ENCODE data around the gene CCDC66. TPM values are rescaled to one million over a fixed set of nuclear protein-coding genes. Genes with fewer than 3 reads are reported as not detected.

Gene CCDC66
- total RNA-seq, 4 donors from 2014 or later: 7.9 to 14.5 (median 9.3) TPM

DNA sequence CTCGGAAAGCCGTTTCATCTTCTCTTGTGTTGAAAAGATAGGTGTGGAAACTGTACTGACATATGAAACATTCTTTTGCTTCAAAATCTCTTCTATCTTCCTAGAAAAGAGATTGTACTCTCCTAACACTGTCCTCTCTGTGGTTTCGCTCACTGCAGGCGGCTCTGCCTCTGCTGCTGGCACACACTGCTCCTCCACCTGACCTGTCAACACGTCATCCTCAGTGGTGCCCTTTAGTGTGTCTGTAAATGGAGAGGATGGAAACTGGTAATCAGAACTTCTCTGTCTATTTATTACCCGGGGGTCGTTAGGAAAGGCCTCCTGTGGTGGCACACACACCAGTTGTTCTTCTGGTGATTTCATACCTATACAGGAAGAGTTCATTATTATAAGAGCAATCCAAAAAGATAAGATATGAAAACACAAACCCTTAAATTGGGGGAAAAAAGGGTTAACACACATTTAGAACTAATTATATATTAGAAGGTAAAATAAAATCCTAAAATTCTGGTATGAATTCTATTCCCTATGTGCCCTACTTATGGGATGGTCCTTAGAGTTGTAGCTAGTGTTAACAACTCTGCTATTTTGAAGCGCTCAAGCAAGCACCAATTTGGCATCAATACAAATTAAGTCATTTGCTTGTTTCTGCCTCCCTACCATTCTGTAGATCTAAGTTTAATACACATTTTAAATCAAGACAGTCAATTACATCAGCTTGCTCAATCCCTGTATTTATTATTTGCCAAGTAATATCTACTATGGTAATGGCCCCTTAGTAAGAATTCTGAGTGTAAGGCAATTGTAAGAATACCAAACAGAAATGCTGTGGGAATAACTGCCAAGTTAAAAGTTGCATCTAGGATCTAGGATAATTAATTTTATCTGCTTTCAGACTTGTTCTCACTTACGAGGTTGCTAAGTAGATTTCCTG lies 76.9 kb downstream of the CCDC66 start:
- in situ Hi-C loops (cut with MboI; ENCODE audit: low sequenced_read_pairs in 4 of 4): no loop called here
- TF ChIP-seq, protein P1, sequence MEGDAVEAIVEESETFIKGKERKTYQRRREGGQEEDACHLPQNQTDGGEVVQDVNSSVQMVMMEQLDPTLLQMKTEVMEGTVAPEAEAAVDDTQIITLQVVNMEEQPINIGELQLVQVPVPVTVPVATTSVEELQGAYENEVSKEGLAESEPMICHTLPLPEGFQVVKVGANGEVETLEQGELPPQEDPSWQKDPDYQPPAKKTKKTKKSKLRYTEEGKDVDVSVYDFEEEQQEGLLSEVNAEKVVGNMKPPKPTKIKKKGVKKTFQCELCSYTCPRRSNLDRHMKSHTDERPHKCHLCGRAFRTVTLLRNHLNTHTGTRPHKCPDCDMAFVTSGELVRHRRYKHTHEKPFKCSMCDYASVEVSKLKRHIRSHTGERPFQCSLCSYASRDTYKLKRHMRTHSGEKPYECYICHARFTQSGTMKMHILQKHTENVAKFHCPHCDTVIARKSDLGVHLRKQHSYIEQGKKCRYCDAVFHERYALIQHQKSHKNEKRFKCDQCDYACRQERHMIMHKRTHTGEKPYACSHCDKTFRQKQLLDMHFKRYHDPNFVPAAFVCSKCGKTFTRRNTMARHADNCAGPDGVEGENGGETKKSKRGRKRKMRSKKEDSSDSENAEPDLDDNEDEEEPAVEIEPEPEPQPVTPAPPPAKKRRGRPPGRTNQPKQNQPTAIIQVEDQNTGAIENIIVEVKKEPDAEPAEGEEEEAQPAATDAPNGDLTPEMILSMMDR (IDR thresholded peaks at IDR 0.05 in 4 of 5, conservative IDR thresholded peaks at IDR 0.05 in 1 of 5): no peak
- no peak for TF ChIP-seq POLR2A (IDR thresholded peaks at IDR 0.05)
- H3K27me3 ChIP-seq: no peaks in the 10 kb centered on the region
- peaks cover 0 to 22% of the 10 kb centered on the region in 2 donors for H3K36me3 ChIP-seq
- no peaks in the 10 kb centered on the region for H3K4me1 ChIP-seq
- H3K9me3 ChIP-seq: no peaks in the 10 kb centered on the region
- DNase-seq (no peak), ATAC-seq (no peak)
- no peak overlapping the region for H3K27ac ChIP-seq
- H3K4me3 ChIP-seq: no peak overlapping the region
- intact Hi-C loops (cut with DNase I; ENCODE audit: low total_unique reads): no loop called here

DNA sequence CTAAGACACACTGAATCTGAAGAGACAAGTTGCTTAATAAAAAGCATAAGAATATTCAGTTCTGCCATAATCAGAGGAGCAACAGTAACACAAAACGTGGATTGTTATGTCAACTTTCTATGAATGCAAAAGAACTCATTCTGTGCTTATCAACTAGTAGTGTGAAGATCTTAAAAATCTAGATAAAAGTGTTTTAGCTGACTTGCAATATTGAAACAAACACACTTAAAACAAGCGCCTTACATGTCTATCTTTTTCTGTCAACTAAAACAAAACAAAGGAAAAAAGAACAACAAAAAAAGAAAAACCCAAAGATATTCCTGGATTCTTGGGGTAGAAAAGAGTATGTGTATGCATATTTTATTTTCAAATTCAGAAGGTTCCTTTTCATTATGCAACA lies 88.4 kb downstream of the CCDC66 start:
- TF ChIP-seq, protein P1 (IDR thresholded peaks at IDR 0.05 in 4 of 5, conservative IDR thresholded peaks at IDR 0.05 in 1 of 5): no peak
- no peak for ATAC-seq
- Histone ChIP-seq H3K27me3 (no peaks in the 10 kb centered on the region), H3K27ac (no peak overlapping the region), H3K4me3 (no peak overlapping the region), H3K36me3 (peaks cover 3 to 43% of the 10 kb centered on the region in 2 donors), H3K4me1 (no peaks in the 10 kb centered on the region), H3K9me3 (no peaks in the 10 kb centered on the region)
- no peak for DNase-seq
- intact Hi-C loops (cut with DNase I; ENCODE audit: low total_unique reads): no loop called here
- in situ Hi-C loops (cut with MboI; ENCODE audit: low sequenced_read_pairs in 4 of 4): no loop called here

DNA sequence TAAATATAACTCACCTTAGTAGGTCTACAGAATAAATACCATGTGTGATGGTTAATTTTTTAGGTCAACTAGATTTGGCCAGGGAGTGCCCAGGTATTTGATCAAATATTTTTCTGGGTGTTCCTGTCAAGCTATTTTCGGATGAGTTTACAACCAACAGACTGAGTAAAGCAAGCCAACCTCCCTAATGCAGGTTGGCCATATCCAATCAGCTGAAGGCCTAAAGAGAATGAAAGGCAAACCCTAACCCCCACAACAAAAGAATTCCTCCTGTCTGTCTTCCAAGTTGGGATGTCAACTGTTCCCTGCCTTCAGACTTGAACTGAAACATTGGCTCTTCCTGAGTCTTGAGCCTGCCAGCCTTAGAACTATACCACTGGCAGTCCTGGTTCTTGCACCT lies 97.5 kb downstream of the CCDC66 start:
- Histone ChIP-seq H3K27ac (no peak overlapping the region), H3K36me3 (peaks cover 0 to 55% of the 10 kb centered on the region in 2 donors), H3K4me3 (no peak overlapping the region), H3K9me3 (no peaks in the 10 kb centered on the region), H3K27me3 (no peaks in the 10 kb centered on the region), H3K4me1 (no peaks in the 10 kb centered on the region)
- ATAC-seq (no peak), DNase-seq (no peak)
- no peak for TF ChIP-seq POLR2A (IDR thresholded peaks at IDR 0.05)
- TF ChIP-seq, protein P1 (IDR thresholded peaks at IDR 0.05 in 4 of 5, conservative IDR thresholded peaks at IDR 0.05 in 1 of 5): no peak
- in situ Hi-C loops (cut with MboI; ENCODE audit: low sequenced_read_pairs in 4 of 4) (no loop called here), intact Hi-C loops (cut with DNase I; ENCODE audit: low total_unique reads) (no loop called here)

DNA sequence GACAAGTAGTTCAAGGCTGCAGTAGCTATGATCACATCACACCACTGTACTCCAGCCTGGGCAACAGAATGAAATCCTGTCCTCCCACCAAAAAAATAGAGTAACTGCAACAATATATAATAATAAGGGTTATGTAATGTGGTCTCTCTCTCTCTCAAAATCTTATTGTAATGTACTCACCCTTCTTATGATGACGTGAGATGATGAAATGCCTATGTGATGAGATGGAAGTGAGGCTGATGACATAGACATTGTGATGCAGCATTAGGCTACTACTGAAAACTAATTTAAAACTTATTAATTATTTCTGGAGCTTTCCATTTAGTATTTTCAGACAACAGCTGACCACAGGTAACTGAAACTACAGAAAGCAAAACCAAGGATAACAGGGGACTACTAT lies 98.7 kb downstream of the CCDC66 start:
- no peaks in the 10 kb centered on the region for H3K27me3 ChIP-seq
- in situ Hi-C loops (cut with MboI; ENCODE audit: low sequenced_read_pairs in 4 of 4) (no loop called here), intact Hi-C loops (cut with DNase I; ENCODE audit: low total_unique reads) (no loop called here)
- no peak for TF ChIP-seq POLR2A (IDR thresholded peaks at IDR 0.05)
- TF ChIP-seq, protein P1 (IDR thresholded peaks at IDR 0.05 in 4 of 5, conservative IDR thresholded peaks at IDR 0.05 in 1 of 5): no peak
- no peak for ATAC-seq
- H3K27ac ChIP-seq: no peak overlapping the region
- no peak overlapping the region for H3K4me3 ChIP-seq
- no peaks in the 10 kb centered on the region for H3K9me3 ChIP-seq
- no peaks in the 10 kb centered on the region for H3K4me1 ChIP-seq
- no peak for DNase-seq
- peaks cover 0 to 61% of the 10 kb centered on the region in 2 donors for H3K36me3 ChIP-seq
